K562 (cell line): Measurements from ENCODE around the gene TBC1D9. TPM values are rescaled to one million over a fixed set of nuclear protein-coding genes. Genes with fewer than 3 reads are reported as not detected.

Experiments
- ASH1L ChIP-seq: fragments of 450-650 bp; IDR thresholded peaks from 2 replicates; pipeline ENCODE4 v1.6.1; 2018; ENCODE audit warnings: borderline replicate concordance, mild to moderate bottlenecking, low read depth; ENCODE audit not compliant: partially characterized antibody
- ATF1 ChIP-seq, 2 experiments: fragments of 450-650 bp in 1 of 2; IDR thresholded peaks; 2 replicates each; pipeline ENCODE4 v1.6.1; 2016; ENCODE audit warnings: missing compliant biosample characterization in 1 of 2, missing genetic modification characterization in 1 of 2
- BCOR ChIP-seq: fragments of 450-650 bp; IDR thresholded peaks from 2 replicates; pipeline ENCODE4 v1.6.1; 2016
- NBN ChIP-seq: fragments of 450-650 bp; IDR thresholded peaks from 2 replicates; pipeline ENCODE4 v1.6.1; 2016; ENCODE audit warnings: low read depth, mild to moderate bottlenecking
- SIX5 ChIP-seq, 2 experiments: IDR thresholded peaks; 2 replicates each; pipeline ENCODE4 v1.6.1; 2011; ENCODE audit warnings: low read length in 2 of 2, borderline replicate concordance in 1 of 2, low read depth in 1 of 2, mild to moderate bottlenecking in 1 of 2, moderate library complexity in 1 of 2; ENCODE audit not compliant: insufficient read depth in 1 of 2
- TBL1XR1 ChIP-seq, 2 experiments: IDR thresholded peaks; 2 replicates each; pipeline ENCODE4 v1.6.1; 2012; ENCODE audit warnings: improper control_type of control experiment in 2 of 2, low read length in 2 of 2, mild to moderate bottlenecking in 1 of 2
- ZNF3 ChIP-seq: fragments of 250-450 bp; sonication (Bioruptor Pico); IDR thresholded peaks from 2 replicates; pipeline ENCODE4 v1.5.0; 2021; ENCODE audit warnings: mild to moderate bottlenecking, moderate library complexity
- polyA plus RNA-seq, 8 experiments: library from polyadenylated mRNA; depleted of rRNA in 4 of 8; stranded (reverse) in 5 of 8; unstranded in 3 of 8; fragments of >200 nt; fragmentation: Nextera tagmentation in 2 of 8; fragmentation: Illumina TruSeq in 1 of 8; extraction: Ambion mirVana in 2 of 8; extraction: Trizol in 1 of 8; gene quantifications; 2 replicates each; pipeline versions ENCODE4 v1.2.1 to v1.2.3, GENCODE V29; 2011 to 2014; ENCODE audit warnings: inconsistent platforms in 1 of 8, missing spikeins in 1 of 8
- total RNA-seq, 7 experiments: library from RNA; depleted of rRNA in 6 of 7; stranded (reverse); fragments of >200 nt in 6 of 7; fragmentation: Illumina TruSeq in 2 of 7; extraction: Trizol in 2 of 7; gene quantifications; 2 replicates each; pipeline versions ENCODE4 v1.2.1 to v1.2.3, GENCODE V29; 2011 to 2021; ENCODE audit warnings: low replicate concordance in 1 of 7
- TF ChIP-seq, protein P1 (sequence below): fragments of 200-600 bp; sonication (generic); IDR thresholded peaks from one replicate; pipeline ENCODE4 v1.6.1; 2012; ENCODE audit warnings: mild to moderate bottlenecking, low read depth, low read length, inconsistent platforms
- TF ChIP-seq, protein P2 (sequence below): sonication (generic); formaldehyde crosslinking; IDR thresholded peaks from 2 replicates; pipeline ENCODE4 v1.8.0; 2022; ENCODE audit warnings: missing genetic modification reagents, mild to moderate bottlenecking, moderate library complexity, borderline replicate concordance
- TF ChIP-seq, protein P3 (sequence below): sonication (generic); formaldehyde crosslinking; IDR thresholded peaks from 2 replicates; pipeline ENCODE4 v1.8.0; 2022; ENCODE audit warnings: missing genetic modification reagents, mild to moderate bottlenecking, borderline replicate concordance

The TBC1D9 gene
- total and polyA plus RNA-seq, 9 of the 15 experiments (the other 6 are each of a cell fraction or from before 2014, with no cell fraction given) = 0.13 TPM; not detected in 8

DNA sequence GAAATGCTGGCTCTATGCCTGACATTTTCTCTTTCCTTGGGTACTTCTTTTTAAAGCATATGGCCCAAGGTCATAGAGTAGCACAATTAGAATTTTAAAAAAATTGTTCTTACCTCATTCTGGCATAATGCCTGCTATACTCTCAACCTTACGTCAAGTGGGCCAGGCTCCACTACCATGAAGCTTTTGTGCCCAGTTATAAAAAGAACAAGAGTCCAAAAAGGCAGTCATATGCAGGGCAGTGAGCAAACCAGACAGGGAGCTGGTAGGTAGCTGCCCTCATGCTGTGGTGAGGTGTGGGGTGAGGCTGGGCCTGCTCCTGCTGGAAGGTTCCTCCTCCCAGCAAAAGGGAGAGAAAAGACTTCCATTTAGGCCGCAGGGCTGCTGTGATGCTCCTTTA, 123.1 kb downstream of the TBC1D9 start (continued):
- TF ChIP-seq, protein P1, sequence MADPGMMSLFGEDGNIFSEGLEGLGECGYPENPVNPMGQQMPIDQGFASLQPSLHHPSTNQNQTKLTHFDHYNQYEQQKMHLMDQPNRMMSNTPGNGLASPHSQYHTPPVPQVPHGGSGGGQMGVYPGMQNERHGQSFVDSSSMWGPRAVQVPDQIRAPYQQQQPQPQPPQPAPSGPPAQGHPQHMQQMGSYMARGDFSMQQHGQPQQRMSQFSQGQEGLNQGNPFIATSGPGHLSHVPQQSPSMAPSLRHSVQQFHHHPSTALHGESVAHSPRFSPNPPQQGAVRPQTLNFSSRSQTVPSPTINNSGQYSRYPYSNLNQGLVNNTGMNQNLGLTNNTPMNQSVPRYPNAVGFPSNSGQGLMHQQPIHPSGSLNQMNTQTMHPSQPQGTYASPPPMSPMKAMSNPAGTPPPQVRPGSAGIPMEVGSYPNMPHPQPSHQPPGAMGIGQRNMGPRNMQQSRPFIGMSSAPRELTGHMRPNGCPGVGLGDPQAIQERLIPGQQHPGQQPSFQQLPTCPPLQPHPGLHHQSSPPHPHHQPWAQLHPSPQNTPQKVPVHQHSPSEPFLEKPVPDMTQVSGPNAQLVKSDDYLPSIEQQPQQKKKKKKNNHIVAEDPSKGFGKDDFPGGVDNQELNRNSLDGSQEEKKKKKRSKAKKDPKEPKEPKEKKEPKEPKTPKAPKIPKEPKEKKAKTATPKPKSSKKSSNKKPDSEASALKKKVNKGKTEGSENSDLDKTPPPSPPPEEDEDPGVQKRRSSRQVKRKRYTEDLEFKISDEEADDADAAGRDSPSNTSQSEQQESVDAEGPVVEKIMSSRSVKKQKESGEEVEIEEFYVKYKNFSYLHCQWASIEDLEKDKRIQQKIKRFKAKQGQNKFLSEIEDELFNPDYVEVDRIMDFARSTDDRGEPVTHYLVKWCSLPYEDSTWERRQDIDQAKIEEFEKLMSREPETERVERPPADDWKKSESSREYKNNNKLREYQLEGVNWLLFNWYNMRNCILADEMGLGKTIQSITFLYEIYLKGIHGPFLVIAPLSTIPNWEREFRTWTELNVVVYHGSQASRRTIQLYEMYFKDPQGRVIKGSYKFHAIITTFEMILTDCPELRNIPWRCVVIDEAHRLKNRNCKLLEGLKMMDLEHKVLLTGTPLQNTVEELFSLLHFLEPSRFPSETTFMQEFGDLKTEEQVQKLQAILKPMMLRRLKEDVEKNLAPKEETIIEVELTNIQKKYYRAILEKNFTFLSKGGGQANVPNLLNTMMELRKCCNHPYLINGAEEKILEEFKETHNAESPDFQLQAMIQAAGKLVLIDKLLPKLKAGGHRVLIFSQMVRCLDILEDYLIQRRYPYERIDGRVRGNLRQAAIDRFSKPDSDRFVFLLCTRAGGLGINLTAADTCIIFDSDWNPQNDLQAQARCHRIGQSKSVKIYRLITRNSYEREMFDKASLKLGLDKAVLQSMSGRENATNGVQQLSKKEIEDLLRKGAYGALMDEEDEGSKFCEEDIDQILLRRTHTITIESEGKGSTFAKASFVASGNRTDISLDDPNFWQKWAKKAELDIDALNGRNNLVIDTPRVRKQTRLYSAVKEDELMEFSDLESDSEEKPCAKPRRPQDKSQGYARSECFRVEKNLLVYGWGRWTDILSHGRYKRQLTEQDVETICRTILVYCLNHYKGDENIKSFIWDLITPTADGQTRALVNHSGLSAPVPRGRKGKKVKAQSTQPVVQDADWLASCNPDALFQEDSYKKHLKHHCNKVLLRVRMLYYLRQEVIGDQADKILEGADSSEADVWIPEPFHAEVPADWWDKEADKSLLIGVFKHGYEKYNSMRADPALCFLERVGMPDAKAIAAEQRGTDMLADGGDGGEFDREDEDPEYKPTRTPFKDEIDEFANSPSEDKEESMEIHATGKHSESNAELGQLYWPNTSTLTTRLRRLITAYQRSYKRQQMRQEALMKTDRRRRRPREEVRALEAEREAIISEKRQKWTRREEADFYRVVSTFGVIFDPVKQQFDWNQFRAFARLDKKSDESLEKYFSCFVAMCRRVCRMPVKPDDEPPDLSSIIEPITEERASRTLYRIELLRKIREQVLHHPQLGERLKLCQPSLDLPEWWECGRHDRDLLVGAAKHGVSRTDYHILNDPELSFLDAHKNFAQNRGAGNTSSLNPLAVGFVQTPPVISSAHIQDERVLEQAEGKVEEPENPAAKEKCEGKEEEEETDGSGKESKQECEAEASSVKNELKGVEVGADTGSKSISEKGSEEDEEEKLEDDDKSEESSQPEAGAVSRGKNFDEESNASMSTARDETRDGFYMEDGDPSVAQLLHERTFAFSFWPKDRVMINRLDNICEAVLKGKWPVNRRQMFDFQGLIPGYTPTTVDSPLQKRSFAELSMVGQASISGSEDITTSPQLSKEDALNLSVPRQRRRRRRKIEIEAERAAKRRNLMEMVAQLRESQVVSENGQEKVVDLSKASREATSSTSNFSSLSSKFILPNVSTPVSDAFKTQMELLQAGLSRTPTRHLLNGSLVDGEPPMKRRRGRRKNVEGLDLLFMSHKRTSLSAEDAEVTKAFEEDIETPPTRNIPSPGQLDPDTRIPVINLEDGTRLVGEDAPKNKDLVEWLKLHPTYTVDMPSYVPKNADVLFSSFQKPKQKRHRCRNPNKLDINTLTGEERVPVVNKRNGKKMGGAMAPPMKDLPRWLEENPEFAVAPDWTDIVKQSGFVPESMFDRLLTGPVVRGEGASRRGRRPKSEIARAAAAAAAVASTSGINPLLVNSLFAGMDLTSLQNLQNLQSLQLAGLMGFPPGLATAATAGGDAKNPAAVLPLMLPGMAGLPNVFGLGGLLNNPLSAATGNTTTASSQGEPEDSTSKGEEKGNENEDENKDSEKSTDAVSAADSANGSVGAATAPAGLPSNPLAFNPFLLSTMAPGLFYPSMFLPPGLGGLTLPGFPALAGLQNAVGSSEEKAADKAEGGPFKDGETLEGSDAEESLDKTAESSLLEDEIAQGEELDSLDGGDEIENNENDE = no peak
- TF ChIP-seq ZNF3 (CRISPR knock-in tag) (no peak), SIX5 (IDR thresholded peaks at IDR 0.05; ENCODE audit: borderline replicate concordance in 1 of 2, insufficient read depth in 1 of 2, low read depth in 1 of 2, low read length in 2 of 2) (no peak), NBN (no peak), BCOR (no peak), TBL1XR1 (IDR thresholded peaks at IDR 0.05; ENCODE audit: low read length in 2 of 2) (no peak), ATF1 (CRISPR knock-in tag; IDR thresholded peaks at IDR 0.05) (no peak), ATF1 (tag; IDR thresholded peaks at IDR 0.05) (no peak), ASH1L (no peak)
- TF ChIP-seq, protein P2, sequence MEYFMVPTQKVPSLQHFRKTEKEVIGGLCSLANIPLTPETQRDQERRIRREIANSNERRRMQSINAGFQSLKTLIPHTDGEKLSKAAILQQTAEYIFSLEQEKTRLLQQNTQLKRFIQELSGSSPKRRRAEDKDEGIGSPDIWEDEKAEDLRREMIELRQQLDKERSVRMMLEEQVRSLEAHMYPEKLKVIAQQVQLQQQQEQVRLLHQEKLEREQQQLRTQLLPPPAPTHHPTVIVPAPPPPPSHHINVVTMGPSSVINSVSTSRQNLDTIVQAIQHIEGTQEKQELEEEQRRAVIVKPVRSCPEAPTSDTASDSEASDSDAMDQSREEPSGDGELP = no peak
- TF ChIP-seq, protein P3, sequence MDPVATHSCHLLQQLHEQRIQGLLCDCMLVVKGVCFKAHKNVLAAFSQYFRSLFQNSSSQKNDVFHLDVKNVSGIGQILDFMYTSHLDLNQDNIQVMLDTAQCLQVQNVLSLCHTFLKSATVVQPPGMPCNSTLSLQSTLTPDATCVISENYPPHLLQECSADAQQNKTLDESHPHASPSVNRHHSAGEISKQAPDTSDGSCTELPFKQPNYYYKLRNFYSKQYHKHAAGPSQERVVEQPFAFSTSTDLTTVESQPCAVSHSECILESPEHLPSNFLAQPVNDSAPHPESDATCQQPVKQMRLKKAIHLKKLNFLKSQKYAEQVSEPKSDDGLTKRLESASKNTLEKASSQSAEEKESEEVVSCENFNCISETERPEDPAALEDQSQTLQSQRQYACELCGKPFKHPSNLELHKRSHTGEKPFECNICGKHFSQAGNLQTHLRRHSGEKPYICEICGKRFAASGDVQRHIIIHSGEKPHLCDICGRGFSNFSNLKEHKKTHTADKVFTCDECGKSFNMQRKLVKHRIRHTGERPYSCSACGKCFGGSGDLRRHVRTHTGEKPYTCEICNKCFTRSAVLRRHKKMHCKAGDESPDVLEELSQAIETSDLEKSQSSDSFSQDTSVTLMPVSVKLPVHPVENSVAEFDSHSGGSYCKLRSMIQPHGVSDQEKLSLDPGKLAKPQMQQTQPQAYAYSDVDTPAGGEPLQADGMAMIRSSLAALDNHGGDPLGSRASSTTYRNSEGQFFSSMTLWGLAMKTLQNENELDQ (CRISPR knock-in tag) = no peak
- TF ChIP-seq, all 486 proteins: peak for 0
